ENCODE data around the gene SIX2. TPM values are rescaled to one million over a fixed set of nuclear protein-coding genes. Genes with fewer than 3 reads are reported as not detected.

SIX2 gene
- total and polyA plus RNA-seq, 2 of the 13 experiments (the other 11 are each of a cell fraction or from before 2014, with no cell fraction given), result not detected

DNA sequence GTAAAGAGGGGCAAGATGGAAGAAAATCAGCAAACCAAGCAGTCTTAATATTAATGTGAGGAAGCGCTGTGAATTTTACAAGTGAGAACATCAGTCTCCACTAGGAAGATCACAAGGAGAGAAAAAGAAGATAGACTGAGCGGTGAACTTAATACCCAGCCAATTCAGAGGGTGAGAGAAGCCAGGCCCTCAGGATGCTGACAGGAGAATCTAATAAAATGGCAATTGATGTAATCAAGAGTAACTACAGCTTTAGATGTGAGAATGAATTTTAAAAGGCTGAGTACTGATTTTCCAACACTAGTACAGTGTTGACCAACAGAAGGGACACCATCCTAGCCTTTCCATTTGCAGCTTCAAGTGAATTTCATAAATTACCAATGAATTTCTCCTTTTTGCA is 35.7 kb upstream of the SIX2 start:
- intact Hi-C loops (cut with micrococcal nuclease; ENCODE audit: unreplicated experiment) (no loop called here), in situ Hi-C loops (cut with HindIII; ENCODE audit: extremely low pct_ligation_motif_present, low pct_unique_long_range_greater_than_20kb) (no loop called here)
- DNase-seq (ENCODE audit: low spot score), result no peak
- no peak overlapping the region for H3K4me3 ChIP-seq (replicated peaks in 1 of 3; ENCODE audit: insufficient read depth in 1 of 3, low read depth in 2 of 3, low read length in 3 of 3)
- H3K9me3 ChIP-seq (ENCODE audit: low read length), result no peaks in the 10 kb centered on the region
- WGBS (ENCODE audit: low lambda C conversion rate), result 73% methylated on average over 2 of the region's 2 CpGs
- no peak for ATAC-seq
- no TSS peak for BruUV-seq (replicated peaks)
- ChIA-PET POLR2A (no interaction called here), CTCF (ENCODE audit: low intra/inter-chr PET ratio, low total read pairs) (no interaction called here)
- H3K79me2 ChIP-seq (ENCODE audit: insufficient read depth, low read length), result no peaks in the 10 kb centered on the region
- no peak for FAIRE-seq
- TF ChIP-seq ZNF451 (CRISPR knock-in tag; IDR thresholded peaks at IDR 0.05), result no peak
- TF ChIP-seq CAMTA2 (CRISPR knock-in tag; IDR thresholded peaks at IDR 0.05; ENCODE audit: borderline replicate concordance), result no peak
- no peak for TF ChIP-seq ZEB1 (IDR thresholded peaks at IDR 0.05; ENCODE audit: insufficient replicate concordance, low read depth)
- TF ChIP-seq, protein P1, sequence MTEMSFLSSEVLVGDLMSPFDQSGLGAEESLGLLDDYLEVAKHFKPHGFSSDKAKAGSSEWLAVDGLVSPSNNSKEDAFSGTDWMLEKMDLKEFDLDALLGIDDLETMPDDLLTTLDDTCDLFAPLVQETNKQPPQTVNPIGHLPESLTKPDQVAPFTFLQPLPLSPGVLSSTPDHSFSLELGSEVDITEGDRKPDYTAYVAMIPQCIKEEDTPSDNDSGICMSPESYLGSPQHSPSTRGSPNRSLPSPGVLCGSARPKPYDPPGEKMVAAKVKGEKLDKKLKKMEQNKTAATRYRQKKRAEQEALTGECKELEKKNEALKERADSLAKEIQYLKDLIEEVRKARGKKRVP (CRISPR knock-in tag; IDR thresholded peaks at IDR 0.05), result no peak
- no peak overlapping the region for H2AFZ ChIP-seq (ENCODE audit: low read length)
- H3K27ac ChIP-seq (ENCODE audit: extremely low read length, insufficient read depth, low read length), result no peak overlapping the region
- H3K9ac ChIP-seq (ENCODE audit: insufficient read depth, low read depth, low read length), result no peak overlapping the region
- peaks cover 4% of the 10 kb centered on the region; the same call in 1 of the 2 replicates for H3K4me1 ChIP-seq (ENCODE audit: insufficient read depth, low read length)
- no peaks in the 10 kb centered on the region for H3K36me3 ChIP-seq (replicated peaks in 1 of 2; ENCODE audit: control insufficient read depth in 1 of 2, insufficient read depth in 2 of 2, low read length in 2 of 2)
- H3K4me2 ChIP-seq (ENCODE audit: low read depth, low read length), result no peak overlapping the region
- peaks cover 0 to 20% of the 10 kb centered on the region in 2 experiments; a peak in 4 of 5 replicates for H3K27me3 ChIP-seq (ENCODE audit: control insufficient read depth in 1 of 2, insufficient read depth in 2 of 2, low read length in 2 of 2)
- H4K20me1 ChIP-seq (ENCODE audit: insufficient read depth, low read length), result no peaks in the 10 kb centered on the region

DNA sequence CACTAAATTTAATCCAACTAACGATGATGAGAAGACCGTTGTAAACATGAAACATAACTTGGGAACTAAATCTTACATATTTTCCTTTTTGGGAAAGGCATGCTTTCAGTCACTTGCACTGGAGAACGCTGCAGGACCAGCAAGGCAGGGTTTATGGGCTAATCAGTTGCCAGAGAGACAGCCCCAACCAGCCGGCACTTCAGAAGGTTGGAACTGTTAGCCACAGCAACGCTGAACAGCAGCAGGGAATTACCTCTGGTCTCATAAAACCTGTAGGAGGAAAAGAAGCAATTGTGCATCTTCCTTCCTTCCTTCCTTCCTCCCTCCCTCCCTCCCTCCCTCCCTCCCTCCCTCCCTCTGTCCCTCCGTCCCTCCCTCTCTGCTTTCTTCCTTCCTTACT is 33.9 kb upstream of the SIX2 start:
- no peaks in the 10 kb centered on the region for H4K20me1 ChIP-seq (ENCODE audit: insufficient read depth, low read length)
- no peak overlapping the region for H3K4me2 ChIP-seq (ENCODE audit: low read depth, low read length)
- ATAC-seq (no peak), DNase-seq (ENCODE audit: low spot score) (no peak), FAIRE-seq (no peak)
- TF ChIP-seq ZNF230 (CRISPR knock-in tag; IDR thresholded peaks at IDR 0.05) (no peak), SETDB1 (CRISPR knock-in tag; IDR thresholded peaks at IDR 0.05; ENCODE audit: borderline replicate concordance) (no peak), RAD51 (IDR thresholded peaks at IDR 0.05; ENCODE audit: borderline replicate concordance) (no peak), ZFP90 (CRISPR knock-in tag; IDR thresholded peaks at IDR 0.05; ENCODE audit: borderline replicate concordance) (no peak), KDM5A (IDR thresholded peaks at IDR 0.05; ENCODE audit: borderline replicate concordance, low read length) (no peak), ZNF780A (CRISPR knock-in tag; IDR thresholded peaks at IDR 0.05) (no peak), ZNF564 (CRISPR knock-in tag; IDR thresholded peaks at IDR 0.05) (no peak), REPIN1 (CRISPR knock-in tag; IDR thresholded peaks at IDR 0.05; ENCODE audit: borderline replicate concordance, low read depth) (no peak), ZNF460 (CRISPR knock-in tag; IDR thresholded peaks at IDR 0.05; ENCODE audit: borderline replicate concordance) (no peak), CEBPG (CRISPR knock-in tag; IDR thresholded peaks at IDR 0.05) (no peak)
- no peaks in the 10 kb centered on the region for H3K79me2 ChIP-seq (ENCODE audit: insufficient read depth, low read length)
- no peak overlapping the region for H3K9ac ChIP-seq (ENCODE audit: insufficient read depth, low read depth, low read length)
- POLR2A ChIA-PET, result no interaction called here
- WGBS (ENCODE audit: low lambda C conversion rate), result 14% methylated on average over 6 of the region's 6 CpGs
- H3K36me3 ChIP-seq (replicated peaks in 1 of 2; ENCODE audit: control insufficient read depth in 1 of 2, insufficient read depth in 2 of 2, low read length in 2 of 2), result no peaks in the 10 kb centered on the region
- H3K27me3 ChIP-seq (ENCODE audit: control insufficient read depth in 1 of 2, insufficient read depth in 2 of 2, low read length in 2 of 2), result peaks cover 0 to 4% of the 10 kb centered on the region in 2 experiments; a peak in 3 of 5 replicates
- no peaks in the 10 kb centered on the region for H3K4me1 ChIP-seq (ENCODE audit: insufficient read depth, low read length)
- no peak overlapping the region for H2AFZ ChIP-seq (ENCODE audit: low read length)
- CTCF ChIA-PET (ENCODE audit: low intra/inter-chr PET ratio, low total read pairs), result no interaction called here
- intact Hi-C loops (cut with micrococcal nuclease; ENCODE audit: unreplicated experiment), result no loop called here
- BruUV-seq (replicated peaks), result no TSS peak
- in situ Hi-C loops (cut with HindIII; ENCODE audit: extremely low pct_ligation_motif_present, low pct_unique_long_range_greater_than_20kb), result no loop called here
- no peak overlapping the region for H3K4me3 ChIP-seq (replicated peaks in 1 of 3; ENCODE audit: insufficient read depth in 1 of 3, low read depth in 2 of 3, low read length in 3 of 3)
- H3K27ac ChIP-seq (ENCODE audit: extremely low read length, insufficient read depth, low read length), result no peak overlapping the region
- H3K9me3 ChIP-seq (ENCODE audit: low read length), result no peaks in the 10 kb centered on the region

Measured in HepG2 (cell line).